DOHH2 (cell line): ENCODE data around the gene RASSF3.

Experiments used
- H3F3A ChIP-seq: fragments of 200-600 bp; sonication (generic), shearing (Covaris generic); 2 replicates; pipeline ENCODE4 v1.6.0; 2016; ENCODE audit warnings: antibody characterized with exemption, mild to moderate bottlenecking; ENCODE audit not compliant: control insufficient read depth, insufficient read depth
- H3K27ac ChIP-seq: fragments of 200-600 bp; sonication (generic); 2 replicates; pipeline ENCODE4 v1.5.1; 2014; ENCODE audit warnings: low read depth, mild to moderate bottlenecking, low read length, moderate library complexity
- H3K27me3 ChIP-seq: fragments of 200-600 bp; sonication (generic); 2 replicates; pipeline ENCODE4 v1.6.1; 2014; ENCODE audit warnings: mild to moderate bottlenecking, low read length, mixed read lengths; ENCODE audit not compliant: control insufficient read depth
- H3K36me3 ChIP-seq: fragments of 200-600 bp; sonication (generic); 2 replicates; pipeline ENCODE4 v1.6.1; 2014; ENCODE audit warnings: mild to moderate bottlenecking, low read length, moderate library complexity, mixed read lengths; ENCODE audit not compliant: control insufficient read depth
- H3K4me1 ChIP-seq: fragments of 200-600 bp; sonication (generic); 2 replicates; pipeline ENCODE4 v1.6.1; 2014; ENCODE audit warnings: mild to moderate bottlenecking, low read length, mixed read lengths; ENCODE audit not compliant: control insufficient read depth
- H3K4me2 ChIP-seq: fragments of 200-600 bp; sonication (generic); 2 replicates; pipeline ENCODE4 v1.6.0; 2014; ENCODE audit warnings: mild to moderate bottlenecking, low read length, moderate library complexity
- H3K4me3 ChIP-seq: fragments of 200-600 bp; sonication (generic); 2 replicates; pipeline ENCODE4 v1.5.1; 2014; ENCODE audit warnings: mild to moderate bottlenecking, low read length, mixed read lengths
- H3K79me2 ChIP-seq: fragments of 200-600 bp; sonication (generic); 2 replicates; pipeline ENCODE4 v1.6.1; 2014; ENCODE audit warnings: mild to moderate bottlenecking, low read length, mixed read lengths; ENCODE audit not compliant: control insufficient read depth
- H3K9me2 ChIP-seq: fragments of 200-600 bp; sonication (generic); replicated peaks from 2 replicates; pipeline ENCODE4 v1.6.1; 2014; ENCODE audit warnings: mild to moderate bottlenecking, low read length, mixed read lengths; ENCODE audit not compliant: control insufficient read depth
- H3K9me3 ChIP-seq: fragments of 200-600 bp; sonication (generic); 2 replicates; pipeline ENCODE4 v1.6.1; 2014; ENCODE audit warnings: antibody characterized with exemption, low read length, mixed read lengths; ENCODE audit not compliant: control insufficient read depth, insufficient read depth
- H4K20me1 ChIP-seq: fragments of 200-600 bp; sonication (generic); 2 replicates; pipeline ENCODE4 v1.6.0; 2014; ENCODE audit warnings: low read depth, mild to moderate bottlenecking, antibody characterized with exemption, low read length, moderate library complexity; ENCODE audit not compliant: control insufficient read depth, insufficient read depth
- CTCF ChIP-seq: fragments of 200-600 bp; sonication (generic); IDR thresholded peaks from one replicate; pipeline ENCODE4 v1.5.1; 2014; ENCODE audit warnings: antibody characterized with exemption, mild to moderate bottlenecking, low read depth, low read length; ENCODE audit not compliant: poor library complexity, severe bottlenecking
- EZH2phosphoT487 ChIP-seq: fragments of 200-600 bp; sonication (generic); IDR thresholded peaks from 2 replicates; pipeline ENCODE4 v1.6.1; 2017; ENCODE audit warnings: borderline replicate concordance, mild to moderate bottlenecking, antibody characterized with exemption, low read length, moderate library complexity, mixed read lengths

RASSF3 gene

GRCh38 chr12:64616201-64616600, 5.9 kb downstream of the RASSF3 start:
- H3K79me2 ChIP-seq, result peaks cover 100% of the 10 kb centered on the region
- H3K4me3 ChIP-seq, result peak overlapping the region; percentile 44
- peaks cover 56% of the 10 kb centered on the region for H3F3A ChIP-seq
- no peaks in the 10 kb centered on the region for H4K20me1 ChIP-seq
- H3K4me1 ChIP-seq, result peaks cover 87% of the 10 kb centered on the region
- no peaks in the 10 kb centered on the region for H3K27me3 ChIP-seq
- H3K4me2 ChIP-seq, result peak overlapping the region; percentile 64
- H3K9me2 ChIP-seq, result no peaks in the 10 kb centered on the region
- H3K36me3 ChIP-seq, result peaks cover 60% of the 10 kb centered on the region
- TF ChIP-seq EZH2phosphoT487, result no peak
- TF ChIP-seq CTCF, result no peak
- no peaks in the 10 kb centered on the region for H3K9me3 ChIP-seq
- H3K27ac ChIP-seq, result peak overlapping the region; percentile 89

GRCh38 chr12:64618953-64619590, 8.8 kb downstream of the RASSF3 start:
- H3K79me2 ChIP-seq, result peaks cover 100% of the 10 kb centered on the region
- H4K20me1 ChIP-seq, result no peaks in the 10 kb centered on the region
- H3K27ac ChIP-seq, result peak overlapping the region; percentile 88

GRCh38 chr12:64621257-64621942, 11.1 kb downstream of the RASSF3 start:
- Histone ChIP-seq H3K36me3 (peaks cover 17% of the 10 kb centered on the region), H3K4me1 (peaks cover 92% of the 10 kb centered on the region), H3K27ac (peak overlapping the region; percentile 88), H3K79me2 (peaks cover 100% of the 10 kb centered on the region), H3F3A (peaks cover 45% of the 10 kb centered on the region), H3K9me2 (no peaks in the 10 kb centered on the region), H3K4me2 (peak overlapping the region; percentile 78), H3K27me3 (no peaks in the 10 kb centered on the region), H3K9me3 (no peaks in the 10 kb centered on the region), H3K4me3 (peak overlapping the region; percentile 70), H4K20me1 (peaks cover 4% of the 10 kb centered on the region; the same call in 1 of the 2 replicates)
- TF ChIP-seq CTCF (no peak), EZH2phosphoT487 (no peak)

More at GRCh38 chr12:64618953-64619590, 8.8 kb downstream of the RASSF3 start:
- Histone ChIP-seq H3K4me2 (peak overlapping the region; percentile 78), H3K4me3 (peak overlapping the region; percentile 40), H3K27me3 (no peaks in the 10 kb centered on the region), H3K4me1 (peaks cover 93% of the 10 kb centered on the region), H3K9me2 (no peaks in the 10 kb centered on the region), H3K36me3 (peaks cover 37% of the 10 kb centered on the region), H3K9me3 (no peaks in the 10 kb centered on the region), H3F3A (peaks cover 46% of the 10 kb centered on the region)
- TF ChIP-seq EZH2phosphoT487, result no peak
- no peak for TF ChIP-seq CTCF
